ENCODE data around the gene HUNK.
"Not testable (repeated sequence)": the region's sequence is repeated elsewhere in the genome, so short reads cannot be mapped to it uniquely, and the experiment has no call there.

HUNK gene

DNA sequence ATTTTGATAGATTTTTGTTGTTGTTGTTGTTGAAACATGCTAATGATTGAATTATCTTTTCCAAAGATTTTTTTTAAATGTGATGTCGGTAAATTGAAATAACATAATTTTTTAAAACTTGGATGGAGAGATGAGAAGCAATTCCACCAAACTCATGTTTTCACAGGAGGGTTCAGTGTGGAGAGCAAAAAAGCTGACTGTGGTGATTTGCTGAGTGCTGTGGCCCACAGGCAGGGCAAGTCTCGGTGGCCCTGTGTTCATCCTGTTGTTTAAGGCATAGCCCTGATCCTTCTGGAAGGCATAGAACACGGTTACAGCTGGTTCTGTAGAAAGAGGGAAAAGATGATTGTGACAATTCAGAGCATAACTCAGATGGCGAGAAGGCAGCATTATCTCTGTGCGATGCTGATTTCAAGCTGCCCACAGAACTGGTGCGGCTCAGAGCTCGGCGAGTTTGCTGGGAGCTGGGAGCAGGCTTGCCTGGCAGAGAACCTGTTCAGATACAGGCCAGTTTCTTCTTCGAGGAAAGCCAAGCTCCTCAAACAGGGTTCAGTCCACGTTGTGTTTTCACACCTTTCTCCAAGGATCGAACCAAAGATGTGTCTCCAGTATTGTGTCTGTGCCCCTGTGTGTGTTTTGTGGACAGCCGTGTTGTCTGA is 127.1 kb downstream of the HUNK start:
- no peak for DNase-seq (ENCODE audit: low spot score)

DNA sequence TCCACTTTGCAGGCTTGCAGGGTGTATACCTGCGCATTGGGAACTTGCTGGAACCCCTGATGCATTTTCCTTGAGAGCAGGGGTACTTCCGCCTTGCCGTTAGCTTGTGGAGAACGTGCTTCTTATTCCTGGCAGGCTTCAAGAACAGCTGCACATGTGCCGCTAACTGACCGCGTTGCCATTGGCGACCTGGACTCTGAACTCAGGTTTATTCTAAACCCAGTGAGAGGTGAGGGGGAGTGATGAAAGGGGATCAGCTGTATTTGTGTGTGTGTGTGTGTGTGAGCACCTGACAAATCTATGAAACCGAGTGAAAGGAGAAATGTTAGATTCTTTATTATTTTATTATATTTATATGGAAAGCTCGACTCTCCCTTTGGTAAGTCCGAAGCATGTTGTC is 128.6 kb downstream of the HUNK start:
- DNase-seq (ENCODE audit: low spot score): no peak

DNA sequence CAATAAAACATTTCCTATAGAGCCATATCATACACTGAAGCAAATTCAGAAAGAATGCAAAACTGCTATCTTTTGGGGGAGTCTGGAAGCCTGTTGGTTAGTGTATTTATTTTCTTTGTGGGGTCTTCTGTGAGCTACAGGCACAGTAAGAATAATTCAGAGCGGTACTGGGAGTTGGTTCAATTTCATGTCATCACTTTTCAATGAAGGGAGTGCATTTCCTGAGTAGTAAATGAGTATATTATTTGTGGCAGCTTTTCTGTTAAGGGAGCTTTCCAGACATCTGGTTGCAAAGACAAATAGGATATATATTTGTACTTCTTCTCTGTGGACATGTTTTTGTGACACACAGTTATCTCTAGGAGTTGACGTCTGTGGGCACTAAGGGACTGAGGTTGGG is 130.6 kb downstream of the HUNK start:
- no peak for DNase-seq (ENCODE audit: low spot score)

DNA sequence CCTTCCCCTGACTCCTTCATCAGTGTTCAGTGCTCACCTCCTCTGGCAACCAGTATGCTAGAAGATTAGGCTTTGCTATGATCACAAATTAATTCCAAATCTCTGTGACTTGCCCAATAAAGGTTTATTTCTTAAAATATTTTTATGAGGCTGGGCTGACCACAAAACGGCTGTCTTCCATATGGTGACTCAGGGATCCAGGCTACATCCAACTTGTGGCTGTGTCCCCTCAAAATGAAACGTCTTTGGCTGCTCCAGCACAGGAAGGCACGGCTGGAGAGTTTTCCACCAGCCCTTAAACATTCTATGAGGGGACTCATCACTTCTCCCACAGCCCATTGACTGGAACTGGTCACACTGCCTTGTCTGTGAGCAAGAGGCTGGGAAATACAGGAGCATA is 131.5 kb downstream of the HUNK start:
- DNase-seq (ENCODE audit: low spot score): no peak

DNA sequence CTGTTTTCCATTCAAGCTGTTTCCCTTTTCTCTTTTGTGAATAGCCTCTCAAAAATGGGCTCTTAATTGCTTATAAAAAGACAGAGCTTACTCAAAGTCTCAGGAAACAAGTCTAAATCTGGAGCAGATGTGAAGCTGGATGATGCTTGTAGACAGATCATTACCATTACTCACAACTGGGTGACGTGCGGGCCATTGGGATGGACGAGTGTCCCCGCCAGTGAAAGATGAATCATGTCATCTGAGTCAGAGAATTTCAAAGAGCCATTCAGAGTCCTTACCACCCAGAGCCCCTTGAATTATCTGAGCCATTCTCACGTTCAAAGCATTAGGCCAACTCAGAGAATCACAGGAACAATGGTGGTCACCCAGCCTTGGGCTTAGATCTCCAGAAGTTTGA is 134.6 kb downstream of the HUNK start:
- peak; percentile 88 for DNase-seq (ENCODE audit: low spot score)

DNA sequence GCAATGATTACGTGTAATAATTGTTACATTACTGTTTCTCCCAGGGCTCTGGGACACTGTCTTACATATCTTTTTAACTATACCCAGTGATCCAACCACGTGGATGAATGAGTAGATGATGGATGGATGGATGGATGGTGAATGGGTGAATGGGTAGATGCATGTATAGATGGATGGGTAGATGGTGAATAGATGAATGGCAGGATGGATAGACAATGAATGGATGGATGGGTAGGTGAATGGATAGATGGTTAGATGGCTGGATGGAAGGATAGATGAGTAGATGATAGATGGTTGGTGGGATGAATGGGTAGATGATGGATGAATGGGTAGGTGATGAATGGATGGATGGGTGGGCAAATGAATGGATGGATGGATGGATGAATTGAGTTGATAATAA is 135.9 kb downstream of the HUNK start:
- DNase-seq (ENCODE audit: low spot score): no peak

DNA sequence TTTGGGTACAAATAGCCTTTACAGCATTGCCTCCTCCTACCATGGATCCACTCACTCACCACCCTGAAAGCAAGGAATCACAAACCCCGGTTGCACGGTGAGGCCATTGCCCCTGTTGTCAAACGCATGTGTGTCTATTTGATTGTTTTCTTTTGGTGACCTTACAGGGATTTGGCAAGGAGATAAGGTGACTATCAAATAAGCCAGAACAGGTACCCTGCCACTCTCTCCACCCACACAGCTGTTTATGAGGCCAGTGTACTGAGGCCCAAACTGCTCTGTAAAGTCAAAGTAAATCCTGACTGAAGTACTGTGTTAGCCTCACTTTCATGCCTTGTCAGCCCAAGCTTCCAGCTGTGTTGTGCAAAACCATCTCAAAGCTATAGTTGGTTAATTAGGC is 136.4 kb downstream of the HUNK start:
- no peak for DNase-seq (ENCODE audit: low spot score)

DNA sequence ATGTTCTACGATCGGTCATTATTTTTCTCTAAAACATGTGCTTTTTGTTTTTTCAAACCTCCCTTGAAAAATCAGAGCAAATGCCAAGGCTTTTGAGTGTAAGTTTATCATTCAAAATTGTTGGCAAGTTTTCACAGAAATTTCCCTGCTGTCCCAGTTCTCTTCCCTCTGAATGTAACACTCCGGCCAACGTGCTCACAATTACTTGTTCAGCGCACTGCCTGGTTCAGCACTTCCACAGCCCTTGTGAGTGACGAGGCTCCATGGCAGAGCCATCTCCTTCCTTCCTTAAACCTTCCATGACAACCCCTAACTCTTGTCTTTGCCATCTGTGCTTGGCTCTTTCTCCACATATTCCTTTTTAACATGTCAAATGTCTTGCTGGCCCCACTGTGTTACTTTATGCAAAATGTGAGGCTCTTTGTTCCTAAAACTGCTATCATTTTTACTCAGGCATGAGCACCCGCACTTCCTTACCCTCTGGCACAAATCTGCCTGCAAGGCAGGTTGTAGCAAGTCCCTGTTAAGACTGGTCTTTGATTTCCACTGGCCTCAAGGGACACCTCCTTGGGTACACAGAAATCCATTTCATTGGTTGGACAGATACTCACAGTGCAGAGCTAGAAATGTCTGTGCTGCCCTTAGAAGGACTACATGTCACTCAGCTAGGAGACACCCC is 142.8 kb downstream of the HUNK start:
- DNase-seq (ENCODE audit: low spot score): no peak

DNA sequence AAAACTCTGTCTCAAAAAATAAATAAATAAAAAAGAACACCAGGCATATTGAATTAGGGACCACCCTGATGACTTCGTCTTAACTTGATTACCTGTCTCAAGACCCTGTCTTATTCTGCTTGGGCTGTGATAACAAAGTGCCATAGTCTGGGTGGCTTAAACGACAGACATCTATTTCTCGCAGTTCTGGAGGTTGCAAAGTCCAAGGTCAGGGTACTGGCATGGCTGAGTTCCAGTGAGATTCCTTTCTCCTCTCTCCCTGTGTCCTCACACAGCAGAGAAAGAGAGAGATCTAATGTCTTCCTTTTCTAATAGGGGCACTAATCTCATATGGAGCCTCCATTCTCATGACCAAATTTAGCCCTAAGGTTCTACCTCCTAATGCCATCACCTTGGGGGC is 145.6 kb downstream of the HUNK start:
- no peak for DNase-seq (ENCODE audit: low spot score)

DNA sequence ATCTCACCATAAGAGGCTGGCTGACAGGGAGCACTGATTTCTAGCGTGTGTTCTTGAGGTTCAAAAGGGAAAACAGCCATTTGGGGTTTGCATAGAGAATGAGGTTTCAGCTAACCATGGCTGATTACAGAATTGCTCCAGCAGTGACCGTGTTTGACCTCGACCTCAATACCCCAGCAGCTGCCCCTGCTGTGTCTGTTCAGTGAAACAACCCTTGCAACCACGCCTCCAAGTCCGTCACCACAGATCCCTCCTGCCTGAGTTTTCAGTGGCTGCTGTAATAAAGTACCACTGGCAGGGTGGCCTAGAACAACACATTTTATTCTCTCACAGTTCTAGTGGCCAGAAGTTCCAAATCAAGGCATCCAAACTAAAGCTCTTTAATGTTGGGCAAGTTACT is 147.7 kb downstream of the HUNK start:
- no peak for DNase-seq (ENCODE audit: low spot score)

DNA sequence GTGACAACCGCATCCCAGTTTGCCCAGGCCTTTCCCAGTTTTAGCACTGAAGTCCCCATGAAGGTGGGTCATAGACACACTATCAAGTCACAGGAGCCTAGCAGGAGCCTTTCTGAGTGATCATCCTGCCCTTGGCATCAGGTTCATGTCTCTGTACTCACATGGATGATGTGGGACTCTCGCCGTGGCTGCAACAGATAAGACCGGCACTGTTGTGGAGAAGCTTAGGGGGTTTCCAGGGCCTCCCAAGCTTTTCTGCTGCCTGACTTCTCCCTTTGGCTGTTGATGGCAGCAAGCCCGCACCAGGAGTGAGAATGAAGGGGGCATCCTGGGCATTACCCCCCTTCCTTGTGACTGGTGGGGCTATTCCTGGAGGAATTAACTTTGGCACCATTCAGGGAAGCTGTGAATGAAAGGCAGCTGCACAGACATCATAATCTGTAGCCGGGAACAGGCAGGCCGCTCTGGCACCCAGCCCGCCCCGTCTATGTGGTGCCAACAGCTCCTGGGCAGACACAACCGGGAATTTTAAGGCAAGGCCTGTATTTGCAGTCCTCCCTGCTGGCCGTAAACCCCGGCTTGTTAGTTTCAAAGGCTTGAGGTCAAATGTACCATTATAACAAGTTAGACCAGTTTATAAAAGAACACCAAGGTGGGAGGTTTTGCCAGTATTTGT is 148.6 kb downstream of the HUNK start:
- DNase-seq (ENCODE audit: low spot score): no peak

DNA sequence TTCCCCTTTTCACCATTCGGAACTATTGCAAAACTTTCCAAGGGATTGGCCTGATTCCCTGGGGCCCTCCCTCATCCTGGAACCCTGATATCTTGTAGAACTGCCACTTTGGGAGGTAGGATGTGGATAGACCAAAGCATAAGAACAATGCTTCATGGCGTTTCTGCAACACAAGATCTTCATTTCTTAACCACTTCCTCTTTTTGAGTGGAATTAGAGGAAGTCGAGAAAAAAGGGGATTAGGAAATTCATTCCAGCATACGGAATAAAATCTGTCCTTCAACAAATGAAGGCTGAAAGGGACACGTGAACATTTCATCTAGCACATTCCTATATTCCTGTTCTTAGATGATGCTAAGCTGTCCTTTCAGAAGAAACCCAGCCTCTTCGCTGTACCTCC is 149.3 kb downstream of the HUNK start:
- DNase-seq (ENCODE audit: low spot score): no peak

DNA sequence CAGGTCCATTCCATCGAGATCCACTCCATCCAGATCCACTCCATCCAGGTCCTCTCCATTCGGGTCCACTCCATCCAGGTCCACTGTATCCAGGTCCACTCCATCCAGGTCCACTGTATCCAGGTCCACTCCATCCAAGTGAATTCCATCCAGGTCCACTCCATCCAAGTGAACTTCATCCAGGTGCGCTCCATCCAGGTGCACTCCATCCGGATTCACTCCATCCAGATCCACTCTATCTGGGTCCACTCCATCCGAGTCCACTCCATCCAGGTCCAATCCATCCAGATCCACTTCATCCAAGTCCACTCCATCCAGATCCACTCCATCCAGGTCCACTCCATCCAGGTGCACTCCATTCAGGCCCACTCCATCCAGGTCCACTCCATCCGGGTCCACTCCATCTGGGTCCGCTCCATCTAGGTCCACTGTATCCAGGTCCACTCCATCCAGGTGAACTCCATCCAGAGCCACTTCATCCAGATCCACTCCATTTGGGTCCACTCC is 157.4 kb downstream of the HUNK start:
- no peak for DNase-seq (ENCODE audit: low spot score)

DNA sequence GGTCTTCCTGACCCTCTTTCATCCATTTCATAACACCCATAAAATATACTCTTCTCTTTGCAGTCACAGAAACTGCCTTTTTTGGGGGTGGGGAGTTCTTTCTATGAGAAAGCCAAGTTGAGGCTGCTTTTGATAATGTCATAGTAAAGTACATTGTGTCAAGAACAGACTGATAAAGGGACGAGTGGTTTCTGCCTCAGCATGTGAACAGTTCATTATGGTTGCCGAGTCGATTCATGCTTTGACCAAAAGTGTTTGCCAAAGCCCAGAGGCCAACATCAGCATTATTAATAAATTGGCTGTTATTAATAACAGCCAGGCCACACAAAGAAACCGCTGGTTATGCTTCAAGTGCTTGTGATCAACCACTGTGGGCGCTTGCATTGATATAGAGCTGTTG is 162.0 kb downstream of the HUNK start:
- DNase-seq (ENCODE audit: low spot score): no peak

DNA sequence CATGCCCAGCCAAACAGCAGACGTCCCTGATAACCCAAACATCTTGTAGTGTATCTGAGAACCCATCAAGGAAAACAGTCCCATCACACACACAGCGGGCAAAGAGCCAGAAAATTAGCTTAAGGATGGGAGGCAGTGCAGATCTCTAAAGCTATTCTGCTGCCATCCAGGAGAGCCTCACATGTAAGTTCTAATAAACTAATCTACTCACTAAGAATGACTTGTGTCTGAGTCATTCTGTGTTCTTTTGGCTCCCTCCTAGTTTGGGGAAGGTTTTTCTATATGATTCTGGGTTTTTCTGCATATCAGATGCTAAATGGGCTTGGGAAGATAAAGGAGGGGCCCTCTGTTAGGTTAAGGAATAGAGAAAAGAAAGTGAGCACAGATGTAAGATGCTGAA is 162.8 kb downstream of the HUNK start:
- no peak for DNase-seq (ENCODE audit: low spot score)

DNA sequence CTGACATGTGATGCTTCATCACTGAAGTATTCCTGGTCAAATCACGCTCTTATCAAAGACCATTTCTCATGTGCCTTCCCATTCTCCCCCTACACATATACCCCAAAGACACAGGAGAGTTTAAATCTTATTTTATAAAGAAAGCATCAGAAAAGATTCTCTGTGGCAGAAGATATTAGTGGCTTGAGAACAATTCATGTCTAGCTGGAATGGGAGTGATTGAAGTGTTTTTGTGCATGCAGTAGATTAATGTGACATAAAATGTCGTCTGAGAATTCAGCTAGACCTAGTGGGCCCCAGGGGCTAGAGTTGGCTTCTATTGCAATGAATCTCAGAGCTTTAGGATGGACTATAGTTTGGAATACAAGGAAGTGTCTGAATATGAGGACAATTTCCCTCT is 163.9 kb downstream of the HUNK start:
- no peak for DNase-seq (ENCODE audit: low spot score)

DNA sequence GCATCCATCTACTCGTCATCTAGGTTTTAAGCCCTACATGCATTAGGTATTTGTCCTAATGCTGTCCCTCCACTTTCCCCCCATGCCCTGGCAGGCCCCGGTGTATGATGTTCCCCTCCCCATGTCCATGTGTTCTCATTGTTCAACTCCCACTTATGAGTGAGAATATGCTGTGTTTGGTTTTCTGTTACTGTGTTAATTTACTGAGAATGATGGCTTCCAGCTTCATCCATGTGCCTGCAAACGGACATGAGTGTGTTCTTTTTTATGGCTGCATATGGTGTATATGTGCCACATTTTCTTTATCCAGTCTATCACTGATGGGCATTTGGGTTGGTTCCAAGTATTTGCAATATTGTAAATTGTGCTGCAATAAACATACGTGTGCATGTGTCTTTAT is 165.9 kb downstream of the HUNK start:
- DNase-seq (ENCODE audit: low spot score): not testable (repeated sequence)

DNA sequence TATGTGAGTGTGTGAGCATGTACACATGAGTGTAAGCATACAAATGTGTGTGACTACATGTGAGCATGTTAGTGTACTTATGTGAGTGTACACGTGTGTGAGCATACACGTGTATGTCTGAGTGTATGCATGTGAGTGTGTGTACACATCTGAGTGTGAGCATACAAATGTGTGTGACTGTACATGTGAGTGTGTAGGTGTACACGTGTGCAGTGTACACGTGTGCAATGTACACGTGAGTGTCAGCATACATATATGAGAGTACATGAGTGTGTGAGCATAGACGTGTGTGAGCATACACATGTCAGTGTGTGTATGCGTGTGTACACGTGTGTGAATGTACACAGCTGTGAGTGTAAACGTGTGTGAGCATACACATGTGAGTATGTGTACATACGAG is 170.6 kb downstream of the HUNK start:
- DNase-seq (ENCODE audit: low spot score): no peak

DNA sequence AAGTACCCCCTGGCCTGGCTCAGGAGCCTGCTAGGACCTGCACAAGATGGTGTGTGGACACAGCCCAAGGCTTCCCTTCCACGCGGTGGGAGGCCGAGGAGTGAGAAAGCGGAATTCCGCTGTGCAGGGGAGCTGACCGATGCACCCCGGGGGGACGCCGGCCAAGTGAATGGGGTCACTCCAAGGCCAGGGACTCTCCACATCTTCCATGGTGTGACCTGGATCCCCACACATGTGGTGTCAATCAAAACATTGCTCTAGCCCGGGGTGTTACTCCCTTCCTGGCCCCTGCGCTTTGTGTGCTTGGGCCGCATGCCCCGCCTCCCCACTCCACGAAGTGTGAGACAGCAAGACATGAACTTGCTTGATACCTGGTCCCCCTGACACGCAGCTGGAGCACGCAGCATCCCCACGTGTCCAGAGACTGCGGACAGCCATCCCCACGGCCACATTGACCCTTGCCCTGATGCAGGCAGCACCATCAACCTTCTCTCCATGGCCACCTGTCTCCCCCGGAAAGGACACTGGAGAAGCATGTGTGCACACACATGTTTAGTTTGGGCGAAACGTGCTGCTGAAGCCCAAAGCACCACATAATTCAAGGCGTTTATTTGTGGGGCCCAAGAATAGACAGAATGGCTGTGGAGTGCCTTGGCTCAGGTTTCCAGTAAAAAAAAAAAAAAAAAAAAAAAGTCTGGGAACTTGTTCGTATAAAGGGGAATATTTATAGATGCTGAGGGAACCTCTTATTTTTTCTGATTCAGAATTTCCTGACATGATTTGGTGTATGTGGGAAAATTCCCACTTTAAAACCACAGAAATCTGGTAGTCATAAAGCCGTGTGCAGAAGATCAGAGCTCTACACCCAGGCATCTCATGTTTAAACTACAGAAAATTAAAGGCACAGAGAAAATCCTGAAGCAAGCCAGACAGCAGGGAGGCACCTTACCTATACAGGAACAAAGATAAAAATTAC is 171.7 kb downstream of the HUNK start:
- peak; percentile 25 for DNase-seq (ENCODE audit: low spot score)

DNA sequence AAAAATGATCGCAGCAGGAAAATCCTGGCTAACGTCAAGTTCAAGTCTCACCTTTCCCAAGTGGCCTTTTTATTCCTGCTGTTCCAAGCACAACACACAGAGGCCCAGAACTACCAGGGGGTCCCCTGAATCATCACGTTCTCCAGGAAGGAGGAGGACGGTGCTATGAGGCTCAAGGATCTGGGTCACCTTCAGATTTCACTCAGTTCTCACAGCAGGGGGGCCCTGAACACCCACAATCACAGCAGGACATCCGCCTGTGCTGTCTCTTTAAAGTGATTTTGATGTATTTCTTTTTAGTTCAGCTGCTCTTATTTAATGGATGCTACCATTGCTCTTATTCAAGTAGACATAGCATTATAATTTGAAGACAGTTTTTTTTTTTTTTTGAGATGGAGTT is 173.4 kb downstream of the HUNK start:
- DNase-seq (ENCODE audit: low spot score): no peak

DNA sequence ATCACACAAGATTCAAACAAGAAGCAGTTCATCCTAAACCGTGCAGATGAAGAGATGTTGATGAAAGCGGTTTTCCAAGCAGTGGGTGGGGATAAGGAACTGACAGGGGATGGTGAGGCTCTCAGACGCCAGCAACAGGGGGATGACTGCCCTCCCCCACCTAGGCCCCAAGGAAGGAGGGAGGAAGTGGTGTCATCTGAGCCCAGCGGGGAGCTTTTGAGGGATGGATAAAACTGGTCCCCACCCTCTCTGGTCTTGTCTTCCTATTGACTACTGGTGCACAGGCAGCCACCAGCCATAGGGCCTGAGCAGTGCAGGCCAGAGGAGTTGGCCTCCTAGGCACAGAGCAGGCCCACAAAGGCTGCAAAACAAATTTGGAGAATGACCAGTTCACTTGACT is 175.5 kb downstream of the HUNK start:
- DNase-seq (ENCODE audit: low spot score): no peak

All from AG20443 (cell line).